ENCODE measurements around the gene SLC6A18. TPM values are rescaled to one million over a fixed set of nuclear protein-coding genes. Genes with fewer than 3 reads are reported as not detected.

The SLC6A18 gene
- total RNA-seq, 1 donor from 2014 or later, result not detected

DNA sequence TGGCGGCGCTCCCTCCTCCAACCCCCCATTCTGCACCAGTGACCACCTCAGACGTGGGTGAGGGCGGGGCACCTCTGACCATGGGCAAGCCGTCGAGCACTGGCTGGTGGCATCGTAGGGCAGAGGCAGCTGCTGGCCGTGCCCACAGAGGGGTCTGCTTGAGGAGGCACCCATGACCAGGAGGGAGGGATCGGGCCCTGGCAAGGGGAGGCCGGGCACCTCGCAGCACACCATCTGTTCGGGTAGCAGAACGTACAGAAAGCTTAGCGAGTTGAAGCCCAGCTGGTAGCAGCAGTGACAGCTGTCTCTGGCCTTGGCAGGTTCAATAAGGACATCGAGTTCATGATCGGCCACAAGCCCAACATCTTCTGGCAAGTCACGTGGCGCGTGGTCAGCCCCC is 4.3 kb upstream of the SLC6A18 start:
- H3K9me3 Mint-ChIP-seq (ENCODE audit: low read depth), result peaks cover 1% of the 10 kb centered on the region
- no peak for DNase-seq (ENCODE audit: low spot score, unreplicated experiment)
- H3K4me1 Mint-ChIP-seq (ENCODE audit: low read depth), result no peaks in the 10 kb centered on the region
- H3K4me3 Mint-ChIP-seq (ENCODE audit: low read depth), result no peak overlapping the region
- peaks cover under 1% of the 10 kb centered on the region for H3K36me3 Mint-ChIP-seq (ENCODE audit: insufficient read depth)
- TF ChIP-seq, protein P1, sequence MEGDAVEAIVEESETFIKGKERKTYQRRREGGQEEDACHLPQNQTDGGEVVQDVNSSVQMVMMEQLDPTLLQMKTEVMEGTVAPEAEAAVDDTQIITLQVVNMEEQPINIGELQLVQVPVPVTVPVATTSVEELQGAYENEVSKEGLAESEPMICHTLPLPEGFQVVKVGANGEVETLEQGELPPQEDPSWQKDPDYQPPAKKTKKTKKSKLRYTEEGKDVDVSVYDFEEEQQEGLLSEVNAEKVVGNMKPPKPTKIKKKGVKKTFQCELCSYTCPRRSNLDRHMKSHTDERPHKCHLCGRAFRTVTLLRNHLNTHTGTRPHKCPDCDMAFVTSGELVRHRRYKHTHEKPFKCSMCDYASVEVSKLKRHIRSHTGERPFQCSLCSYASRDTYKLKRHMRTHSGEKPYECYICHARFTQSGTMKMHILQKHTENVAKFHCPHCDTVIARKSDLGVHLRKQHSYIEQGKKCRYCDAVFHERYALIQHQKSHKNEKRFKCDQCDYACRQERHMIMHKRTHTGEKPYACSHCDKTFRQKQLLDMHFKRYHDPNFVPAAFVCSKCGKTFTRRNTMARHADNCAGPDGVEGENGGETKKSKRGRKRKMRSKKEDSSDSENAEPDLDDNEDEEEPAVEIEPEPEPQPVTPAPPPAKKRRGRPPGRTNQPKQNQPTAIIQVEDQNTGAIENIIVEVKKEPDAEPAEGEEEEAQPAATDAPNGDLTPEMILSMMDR (IDR thresholded peaks at IDR 0.05; ENCODE audit: unreplicated experiment), result no peak
- no peak overlapping the region for H3K27ac Mint-ChIP-seq
- H3K27me3 Mint-ChIP-seq, result no peaks in the 10 kb centered on the region

DNA sequence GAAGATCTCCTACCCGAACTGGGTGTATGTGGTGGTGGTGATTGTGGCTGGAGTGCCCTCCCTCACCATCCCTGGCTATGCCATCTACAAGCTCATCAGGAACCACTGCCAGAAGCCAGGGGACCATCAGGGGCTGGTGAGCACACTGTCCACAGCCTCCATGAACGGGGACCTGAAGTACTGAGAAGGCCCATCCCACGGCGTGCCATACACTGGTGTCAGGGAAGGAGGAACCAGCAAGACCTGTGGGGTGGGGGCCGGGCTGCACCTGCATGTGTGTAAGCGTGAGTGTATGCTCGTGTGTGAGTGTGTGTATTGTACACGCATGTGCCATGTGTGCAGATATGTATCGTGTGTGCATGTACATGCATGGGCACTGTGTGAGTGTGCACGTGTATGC is 3.5 kb upstream of the SLC6A18 start:
- DNase-seq (ENCODE audit: low spot score, unreplicated experiment), result no peak
- Mint-ChIP-seq H3K9me3 (ENCODE audit: low read depth) (no peaks in the 10 kb centered on the region), H3K27me3 (no peaks in the 10 kb centered on the region), H3K27ac (no peak overlapping the region), H3K4me1 (ENCODE audit: low read depth) (no peaks in the 10 kb centered on the region), H3K4me3 (ENCODE audit: low read depth) (no peak overlapping the region), H3K36me3 (ENCODE audit: insufficient read depth) (no peaks in the 10 kb centered on the region)
- TF ChIP-seq, protein P1 (IDR thresholded peaks at IDR 0.05; ENCODE audit: unreplicated experiment), result no peak

DNA sequence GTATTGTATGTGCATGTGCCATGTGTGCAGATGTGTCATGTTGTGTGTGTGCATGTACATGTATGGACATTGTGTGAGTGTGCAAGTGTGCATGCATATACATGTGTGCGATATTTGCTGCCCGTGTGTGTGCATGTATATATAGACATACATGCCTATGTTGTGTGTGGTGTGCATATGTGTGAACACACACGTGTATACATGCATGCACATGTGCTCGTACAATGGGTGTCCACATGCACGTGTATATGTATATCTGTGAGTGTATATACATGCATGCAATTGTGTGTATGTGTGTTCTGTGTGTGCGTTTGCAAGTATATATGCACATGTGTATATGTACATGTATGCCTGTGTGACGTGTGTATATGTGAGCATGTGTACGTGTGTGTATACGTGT is 3.0 kb upstream of the SLC6A18 start:
- Mint-ChIP-seq H3K4me3 (ENCODE audit: low read depth) (no peak overlapping the region), H3K36me3 (ENCODE audit: insufficient read depth) (no peaks in the 10 kb centered on the region), H3K27me3 (no peaks in the 10 kb centered on the region), H3K9me3 (ENCODE audit: low read depth) (no peaks in the 10 kb centered on the region), H3K4me1 (ENCODE audit: low read depth) (no peaks in the 10 kb centered on the region), H3K27ac (no peak overlapping the region)
- no peak for DNase-seq (ENCODE audit: low spot score, unreplicated experiment)
- TF ChIP-seq, protein P1 (IDR thresholded peaks at IDR 0.05; ENCODE audit: unreplicated experiment), result no peak

DNA sequence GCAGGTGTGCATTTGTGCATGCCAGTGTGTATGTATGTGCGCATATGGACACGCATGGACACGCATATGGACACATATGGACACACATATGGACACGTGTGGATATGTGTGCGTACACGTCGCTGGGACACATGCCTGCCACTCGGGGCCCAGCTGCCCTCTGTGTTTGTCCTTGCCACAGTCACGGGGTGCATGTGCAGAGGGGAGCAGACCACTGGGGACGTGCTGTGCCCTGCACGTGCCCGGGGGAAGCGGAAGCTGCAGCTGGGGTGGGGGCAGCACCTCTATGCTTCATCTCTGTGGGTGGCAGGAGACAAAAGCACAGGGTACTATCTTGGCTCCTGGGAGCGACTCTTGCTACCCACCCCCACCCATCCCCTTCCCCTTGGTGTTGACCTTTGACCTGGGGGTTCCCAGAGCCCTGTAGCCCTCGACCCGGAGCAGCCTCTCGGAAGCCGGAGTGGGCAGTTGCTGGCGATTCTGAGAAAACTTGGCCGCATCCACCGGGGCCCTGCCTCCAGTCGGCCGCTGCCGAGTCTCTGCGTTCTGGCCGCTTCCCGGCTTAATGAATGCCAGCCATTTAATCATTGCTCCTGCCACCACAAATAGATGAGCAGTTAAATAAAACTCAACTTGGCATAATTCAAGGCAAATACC is 2.4 kb upstream of the SLC6A18 start:
- H3K4me3 Mint-ChIP-seq (ENCODE audit: low read depth), result no peak overlapping the region
- no peaks in the 10 kb centered on the region for H3K9me3 Mint-ChIP-seq (ENCODE audit: low read depth)
- H3K4me1 Mint-ChIP-seq (ENCODE audit: low read depth), result no peaks in the 10 kb centered on the region
- H3K27ac Mint-ChIP-seq, result no peak overlapping the region
- DNase-seq (ENCODE audit: low spot score, unreplicated experiment), result no peak
- no peaks in the 10 kb centered on the region for H3K36me3 Mint-ChIP-seq (ENCODE audit: insufficient read depth)
- TF ChIP-seq, protein P1 (IDR thresholded peaks at IDR 0.05; ENCODE audit: unreplicated experiment), result no peak
- no peaks in the 10 kb centered on the region for H3K27me3 Mint-ChIP-seq

DNA sequence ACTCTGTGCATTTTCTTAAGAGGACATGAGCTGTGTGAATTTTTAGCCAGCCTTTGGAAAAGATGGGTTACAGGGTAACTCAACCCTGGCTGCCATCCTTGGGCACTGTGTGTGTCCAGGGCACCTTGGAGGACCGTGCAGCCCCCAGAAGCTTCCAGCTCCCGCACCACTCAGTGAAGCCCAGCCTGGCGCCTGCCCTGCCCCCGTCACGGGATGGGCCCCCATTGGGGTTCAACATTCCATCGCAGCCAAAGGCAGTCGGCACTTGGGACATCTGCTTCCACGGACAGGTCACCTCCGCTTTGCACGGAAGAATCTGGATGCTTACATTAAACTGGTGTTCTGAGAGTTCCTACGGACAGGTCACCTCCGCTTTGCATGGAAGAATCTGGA is 1.9 kb upstream of the SLC6A18 start:
- no peaks in the 10 kb centered on the region for H3K36me3 Mint-ChIP-seq (ENCODE audit: insufficient read depth)
- no peak for DNase-seq (ENCODE audit: low spot score, unreplicated experiment)
- no peak overlapping the region for H3K4me3 Mint-ChIP-seq (ENCODE audit: low read depth)
- no peaks in the 10 kb centered on the region for H3K9me3 Mint-ChIP-seq (ENCODE audit: low read depth)
- TF ChIP-seq, protein P1 (IDR thresholded peaks at IDR 0.05; ENCODE audit: unreplicated experiment), result no peak
- no peaks in the 10 kb centered on the region for H3K27me3 Mint-ChIP-seq
- H3K27ac Mint-ChIP-seq, result no peak overlapping the region
- peaks cover 2% of the 10 kb centered on the region for H3K4me1 Mint-ChIP-seq (ENCODE audit: low read depth)
